ENCODE measurements around the gene CCNI. TPM values are rescaled to one million over a fixed set of nuclear protein-coding genes. Genes with fewer than 3 reads are reported as not detected.
"Not testable (repeated sequence)": the region's sequence is repeated elsewhere in the genome, so short reads cannot be mapped to it uniquely, and the experiment has no call there.

Gene CCNI
- total RNA-seq, 3 donors from 2014 or later: 267 to 346 (median 271) TPM

- H3K9me3 ChIP-seq: no peaks in the 10 kb centered on the region
- no peaks in the 10 kb centered on the region for H3K27me3 ChIP-seq
- intact Hi-C loops (cut with DNase I; ENCODE audit: low total_unique reads): no loop called here
- H3K27ac ChIP-seq: peak overlapping the region; percentile 64 to 100
- H3K36me3 ChIP-seq: no peaks in the 10 kb centered on the region
- TF ChIP-seq POLR2AphosphoS5 (IDR thresholded peaks at IDR 0.05) (no peak), POLR2A (IDR thresholded peaks at IDR 0.05) (no peak), CTCF (IDR thresholded peaks at IDR 0.05) (no peak)
- H3K4me3 ChIP-seq: peak overlapping the region; percentile 96 to 97 (median 97)
- no peak for DNase-seq (ENCODE audit: low spot score in 2 of 2)
- peaks cover 0 to 20% of the 10 kb centered on the region in 2 donors for H3K4me1 ChIP-seq
Observed at GRCh38 chr4:77073106-77073809, 2.5 kb downstream of the CCNI start.

DNA sequence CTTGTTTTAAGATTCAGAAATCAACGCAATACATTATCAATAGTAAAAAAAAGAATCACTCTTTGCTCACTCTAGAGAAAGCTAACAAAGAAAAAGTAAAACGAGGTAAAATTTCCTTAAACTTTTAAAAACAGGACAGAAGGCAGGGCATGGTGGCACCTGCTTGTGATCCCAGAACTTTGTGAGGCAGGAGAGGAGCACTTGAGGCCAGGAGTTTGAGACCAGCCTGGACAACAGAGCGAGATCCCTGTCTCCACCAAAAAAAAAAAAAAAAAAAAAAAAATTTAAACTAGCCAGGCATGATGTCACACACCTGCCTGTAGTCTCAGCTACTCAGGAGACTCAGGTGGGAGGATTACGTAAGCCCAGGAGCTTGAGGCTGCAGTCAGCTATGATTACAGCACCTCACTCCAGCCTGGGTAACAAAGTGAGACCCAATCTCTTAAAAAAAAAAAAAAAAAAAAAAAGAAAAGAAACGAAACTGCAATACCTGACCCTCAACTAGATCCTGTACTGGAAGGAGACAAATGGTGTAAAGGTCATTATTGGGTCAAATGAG, 3.5 kb downstream of the CCNI start:
- no peaks in the 10 kb centered on the region for H3K9me3 ChIP-seq
- peak overlapping the region in 1 of 2 donors; percentile 100 for H3K27ac ChIP-seq
- no peaks in the 10 kb centered on the region for H3K27me3 ChIP-seq
- peak in 1 of 2 donors; percentile 68 for DNase-seq (ENCODE audit: low spot score in 2 of 2)
- TF ChIP-seq CTCF (IDR thresholded peaks at IDR 0.05): no peak
- no peak for TF ChIP-seq POLR2A (IDR thresholded peaks at IDR 0.05)
- TF ChIP-seq POLR2AphosphoS5 (IDR thresholded peaks at IDR 0.05): no peak
- no peaks in the 10 kb centered on the region for H3K36me3 ChIP-seq
- peak overlapping the region in 2 of 3 donors; percentile 97 for H3K4me3 ChIP-seq
- peaks cover 0 to 13% of the 10 kb centered on the region in 2 donors for H3K4me1 ChIP-seq
- intact Hi-C loops (cut with DNase I; ENCODE audit: low total_unique reads): no loop called here

DNA sequence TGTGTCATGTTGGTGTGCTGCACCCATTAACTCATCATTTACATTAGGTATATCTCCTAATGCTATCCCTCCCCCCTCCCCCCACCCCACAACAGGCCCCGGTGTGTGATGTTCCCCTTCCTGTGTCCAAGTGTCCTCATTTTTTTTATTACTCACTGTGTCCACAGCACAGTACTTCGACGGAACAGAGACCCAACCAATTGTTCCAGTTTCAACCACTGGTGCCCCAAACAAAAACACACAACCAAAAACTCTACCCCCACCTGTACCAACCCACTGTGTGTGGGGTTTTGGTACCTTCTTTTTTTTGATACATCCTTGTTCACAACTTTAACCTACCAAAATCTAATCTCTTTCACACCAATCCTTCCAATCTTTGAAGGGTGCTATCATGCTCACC, 6.3 kb downstream of the CCNI start:
- H3K4me1 ChIP-seq: peaks cover 0 to 13% of the 10 kb centered on the region in 2 donors
- H3K4me3 ChIP-seq; H3K27ac ChIP-seq; H3K27me3 ChIP-seq; H3K36me3 ChIP-seq; intact Hi-C loops (cut with DNase I; ENCODE audit: low total_unique reads); DNase-seq (ENCODE audit: low spot score in 2 of 2); H3K9me3 ChIP-seq: not testable (repeated sequence)

DNA sequence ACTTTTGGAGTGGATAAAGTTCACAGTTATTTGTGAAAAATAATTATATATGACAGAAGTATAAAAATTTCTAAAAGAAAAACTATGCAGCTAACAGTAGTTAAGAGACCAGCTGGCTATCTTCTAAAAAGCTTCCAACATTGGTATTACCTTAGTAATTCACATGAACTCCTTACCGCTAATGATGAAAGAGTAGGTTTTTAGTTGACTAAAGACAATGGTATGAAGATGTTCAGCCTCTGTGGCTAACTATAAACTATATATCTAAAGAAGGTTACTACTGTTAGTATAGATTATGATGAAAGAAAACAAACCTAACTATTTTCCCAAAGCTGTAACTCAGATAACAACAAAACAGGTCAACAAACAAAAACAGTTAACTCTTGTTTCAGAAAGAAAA, 10.4 kb downstream of the CCNI start:
- Histone ChIP-seq H3K27me3 (no peaks in the 10 kb centered on the region), H3K27ac (no peak overlapping the region), H3K9me3 (no peaks in the 10 kb centered on the region), H3K4me1 (peaks cover 0 to 4% of the 10 kb centered on the region in 2 donors), H3K36me3 (no peaks in the 10 kb centered on the region), H3K4me3 (no peak overlapping the region)
- intact Hi-C loops (cut with DNase I; ENCODE audit: low total_unique reads): no loop called here
- no peak for DNase-seq (ENCODE audit: low spot score in 2 of 2)
- TF ChIP-seq CTCF (IDR thresholded peaks at IDR 0.05): no peak
- no peak for TF ChIP-seq POLR2A (IDR thresholded peaks at IDR 0.05)
- TF ChIP-seq POLR2AphosphoS5 (IDR thresholded peaks at IDR 0.05): no peak

DNA sequence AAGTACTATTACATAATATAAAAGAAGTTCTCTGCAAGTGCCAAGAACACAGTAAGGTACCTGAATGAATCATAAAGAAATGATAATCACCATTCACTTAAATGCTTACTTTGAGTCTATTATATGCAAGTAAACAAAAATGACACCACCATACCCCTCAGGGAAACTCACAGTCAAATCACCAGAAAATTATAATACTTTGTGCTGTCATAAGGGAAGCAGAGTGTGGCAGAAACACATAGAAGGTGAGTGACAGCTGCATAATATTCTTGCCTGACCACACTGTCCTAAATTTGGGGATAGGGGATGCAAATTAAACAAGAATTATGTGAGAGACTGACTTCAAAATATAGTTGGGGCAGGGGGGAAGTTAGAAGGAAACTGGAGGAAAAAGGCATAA, 12.9 kb downstream of the CCNI start:
- intact Hi-C loops (cut with DNase I; ENCODE audit: low total_unique reads): no loop called here
- H3K27ac ChIP-seq: no peak overlapping the region
- H3K27me3 ChIP-seq: no peaks in the 10 kb centered on the region
- no peaks in the 10 kb centered on the region for H3K4me1 ChIP-seq
- TF ChIP-seq CTCF (IDR thresholded peaks at IDR 0.05): no peak
- no peak for TF ChIP-seq POLR2A (IDR thresholded peaks at IDR 0.05)
- TF ChIP-seq POLR2AphosphoS5 (IDR thresholded peaks at IDR 0.05): no peak
- H3K4me3 ChIP-seq: no peak overlapping the region
- H3K36me3 ChIP-seq: no peaks in the 10 kb centered on the region
- no peaks in the 10 kb centered on the region for H3K9me3 ChIP-seq
- no peak for DNase-seq (ENCODE audit: low spot score in 2 of 2)
